HG03460 (cell line): Measurements from ENCODE around the gene JADE2.
"Not testable (repeated sequence)": the region's sequence is repeated elsewhere in the genome, so short reads cannot be mapped to it uniquely, and the experiment has no call there.

ENCODE experiments used
- ATAC-seq: cut with Tn5 transposase; IDR thresholded peaks from one replicate; pipeline ENCODE4 v1.9.1; 2021; ENCODE audit not compliant: unreplicated experiment

Gene JADE2

GRCh38 chr5:134507452-134507851, 18.0 kb upstream of the JADE2 start:
- ATAC-seq = no peak

- ATAC-seq = no peak
Measured at GRCh38 chr5:134508521-134509195, 16.8 kb upstream of the JADE2 start.

GRCh38 chr5:134509308-134510040, 16.0 kb upstream of the JADE2 start:
- ATAC-seq = no peak

- no peak for ATAC-seq
Measured at GRCh38 chr5:134510970-134511795, 14.3 kb upstream of the JADE2 start.

GRCh38 chr5:134511796-134512660, 13.4 kb upstream of the JADE2 start:
- ATAC-seq = no peak

- ATAC-seq = no peak
Measured at GRCh38 chr5:134512661-134512999, 12.8 kb upstream of the JADE2 start.

- ATAC-seq = no peak
Measured at GRCh38 chr5:134515801-134516200, 9.7 kb upstream of the JADE2 start.

GRCh38 chr5:134516984-134517383, 8.5 kb upstream of the JADE2 start:
- ATAC-seq = not testable (repeated sequence)

- ATAC-seq = no peak
Measured at GRCh38 chr5:134517553-134517952, 7.9 kb upstream of the JADE2 start.

GRCh38 chr5:134519989-134520388, 5.5 kb upstream of the JADE2 start:
- ATAC-seq = no peak

- no peak for ATAC-seq
Measured at GRCh38 chr5:134521841-134522240, 3.6 kb upstream of the JADE2 start.

GRCh38 chr5:134523543-134524271, 1.8 kb upstream of the JADE2 start:
- ATAC-seq = no peak

GRCh38 chr5:134524272-134524825, 1.1 kb upstream of the JADE2 start:
- ATAC-seq = no peak

GRCh38 chr5:134525683-134526482, 413 bp downstream of the JADE2 start:
- peak; percentile 15 for ATAC-seq

- peak; percentile 24 for ATAC-seq
Measured at GRCh38 chr5:134526483-134527155, 1.1 kb downstream of the JADE2 start.

GRCh38 chr5:134527156-134527960, 1.9 kb downstream of the JADE2 start:
- ATAC-seq = peak; percentile 26

GRCh38 chr5:134527961-134528424, 2.5 kb downstream of the JADE2 start:
- no peak for ATAC-seq

- ATAC-seq = no peak
Measured at GRCh38 chr5:134528556-134528955, 3.1 kb downstream of the JADE2 start.
